Aorta (tissue), 5 donors: ENCODE measurements around the gene BLM. TPM values are rescaled to one million over a fixed set of nuclear protein-coding genes. Genes with fewer than 3 reads are reported as not detected.

ENCODE experiments used
- ATAC-seq: fragments of 200-7000 bp; cut with Tn5 transposase; one replicate; pipeline ENCODE4 v1.9.1; 2022; ENCODE audit warnings: moderate library complexity; ENCODE audit not compliant: low FRiP score
- DNase-seq, 2 donors: peaks; one replicate each; pipeline ENCODE4 v3.0.0-alpha.2; 2020
- H3K27ac ChIP-seq, 2 donors: one replicate each; pipeline ENCODE4 v1.5.1; 2013; ENCODE audit warnings: low read length in 2 of 2, mild to moderate bottlenecking in 2 of 2, moderate library complexity in 2 of 2, control low read depth in 1 of 2, inconsistent platforms in 1 of 2, low read depth in 1 of 2
- H3K27me3 ChIP-seq, 2 donors: one replicate each; pipeline ENCODE4 v1.6.1; 2013; ENCODE audit warnings: control low read depth in 1 of 2, low read length in 1 of 2, mild to moderate bottlenecking in 1 of 2, moderate library complexity in 1 of 2; ENCODE audit not compliant: insufficient read depth in 2 of 2, control insufficient read depth in 1 of 2
- H3K36me3 ChIP-seq, 2 donors: one replicate each; pipeline ENCODE4 v1.6.1; 2013; ENCODE audit warnings: control low read depth in 1 of 2, low read length in 1 of 2, mild to moderate bottlenecking in 1 of 2; ENCODE audit not compliant: insufficient read depth in 2 of 2, control insufficient read depth in 1 of 2
- H3K4me1 ChIP-seq, 2 donors: one replicate each; pipeline ENCODE4 v1.6.1; 2013; ENCODE audit warnings: low read length in 2 of 2, control low read depth in 1 of 2, mild to moderate bottlenecking in 1 of 2, moderate library complexity in 1 of 2; ENCODE audit not compliant: insufficient read depth in 2 of 2, control insufficient read depth in 1 of 2
- H3K4me3 ChIP-seq, 2 donors: one replicate each; pipeline ENCODE4 v1.5.1; 2013; ENCODE audit warnings: low read length in 2 of 2, control low read depth in 1 of 2, mild to moderate bottlenecking in 1 of 2
- H3K9me3 ChIP-seq: one replicate; pipeline ENCODE4 v1.6.1; 2013; ENCODE audit warnings: mild to moderate bottlenecking, low read length; ENCODE audit not compliant: control insufficient read depth
- WGBS, 2 donors: extraction: QIAGEN DNeasy Blood & Tissue Kit; methylation state at CpG; one replicate each; pipeline ENCODE4 v1.1.7; 2013; 5-methylcytosine and 5-hydroxymethylcytosine counted together
- intact Hi-C, 2 donors: fragments of 100-400 bp; cut with DNase I; formaldehyde crosslinking; loops; one replicate each; pipeline versions ENCODE4 v1.14.2 to v1.15.0; 2022
- polyA plus RNA-seq, 2 donors: library from polyadenylated mRNA; stranded (reverse); fragments of 200-250 nt; gene quantifications; one replicate each; pipeline ENCODE4 v1.2.3, GENCODE V29; 2013
- total RNA-seq, 2 donors: library from RNA; stranded (reverse); fragmentation: NEBNext Ultra II Directional; extraction: Animal tissue kit (Norgen Biotek cat#: 25700); gene quantifications; one replicate each; pipeline ENCODE4 v1.2.1, GENCODE V29; 2021
- donor health status: healthy with polysubstance abuse.
- donor health status: Bipolar disorder and iron deficiency.
- donor health status: DM: no; HTN: no; CAD: no.
- donor health status: DM: no; HTN: no; CAD: no.
- donor health status: DM: yes; HTN: yes; CAD: no.

BLM gene
- total and polyA plus RNA-seq, 4 donors, result 0.94 to 3.2 (median 1.5) TPM; not detected in 1

DNA sequence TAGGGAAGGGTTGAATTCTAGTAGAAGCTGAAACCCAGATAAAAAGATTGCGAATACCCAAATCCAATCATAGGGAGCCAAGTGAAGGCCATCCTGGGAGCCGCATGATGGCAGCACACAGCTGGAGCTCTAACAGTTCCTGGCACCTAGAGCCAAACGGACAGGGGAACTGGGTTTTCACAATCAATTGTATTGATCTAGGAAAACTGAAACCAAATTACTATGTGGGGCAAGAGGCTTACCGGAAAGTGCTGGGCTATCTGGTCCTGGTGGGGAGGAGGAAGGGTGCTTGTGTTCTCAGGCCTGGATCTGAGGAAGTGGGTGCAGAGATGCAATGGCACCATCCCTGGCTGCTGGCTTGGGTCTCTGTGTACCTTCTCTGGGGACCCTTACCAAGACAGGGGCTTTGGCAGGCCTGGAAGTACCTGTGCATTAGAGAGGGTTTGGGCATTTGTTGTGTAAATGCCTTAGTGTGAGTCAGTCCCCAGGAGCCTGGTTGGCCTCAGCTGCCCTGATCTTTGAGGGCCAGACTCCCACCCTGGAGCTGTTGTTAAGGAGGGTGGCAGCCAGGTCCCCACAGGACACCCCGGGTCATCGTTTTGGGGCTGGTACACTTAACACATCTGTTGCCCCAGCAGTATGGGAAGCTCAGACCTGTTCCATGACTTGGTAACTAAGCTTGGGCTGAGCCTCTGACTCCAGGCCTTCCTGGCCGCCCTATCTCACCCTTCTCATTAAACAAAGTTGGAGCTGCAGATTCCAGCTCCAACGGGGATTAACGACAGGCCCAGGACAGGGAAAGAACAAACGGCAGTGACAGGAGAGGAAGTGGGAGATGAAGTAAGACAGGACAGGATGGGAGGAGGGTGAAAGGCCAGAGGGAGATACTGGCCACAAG is 142.3 kb downstream of the BLM start:
- H3K36me3 ChIP-seq, result no peaks in the 10 kb centered on the region
- no peaks in the 10 kb centered on the region for H3K9me3 ChIP-seq
- H3K4me1 ChIP-seq, result no peaks in the 10 kb centered on the region
- H3K4me3 ChIP-seq, result no peak overlapping the region
- H3K27ac ChIP-seq, result no peak overlapping the region
- DNase-seq, result no peak
- 73 to 75% methylated on average over 10 of the region's 10 CpGs for WGBS, 2 donors
- no peaks in the 10 kb centered on the region for H3K27me3 ChIP-seq
- ATAC-seq, result no peak
- intact Hi-C loops, result no loop called here

DNA sequence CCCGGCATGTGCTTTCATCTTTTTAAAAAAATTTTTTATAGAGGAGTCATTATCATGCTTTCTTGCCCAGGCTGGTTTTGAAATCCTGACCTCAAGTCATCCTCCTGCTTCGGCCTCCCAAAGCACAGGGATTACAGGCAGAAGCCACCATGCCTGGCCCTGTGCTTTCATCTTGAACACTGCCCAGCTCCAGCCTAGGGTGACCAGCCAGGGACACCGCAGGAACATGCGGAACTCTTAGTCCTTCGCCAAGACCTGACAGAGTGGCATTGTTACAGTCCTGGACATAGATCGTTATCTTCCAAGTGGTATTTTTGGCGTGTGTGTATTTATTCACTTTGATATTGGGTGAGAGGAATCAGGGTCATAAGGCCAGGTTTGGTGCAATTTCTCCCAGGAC is 143.3 kb downstream of the BLM start:
- Histone ChIP-seq H3K27me3 (no peaks in the 10 kb centered on the region), H3K27ac (no peak overlapping the region), H3K9me3 (no peaks in the 10 kb centered on the region), H3K4me1 (no peaks in the 10 kb centered on the region), H3K36me3 (no peaks in the 10 kb centered on the region), H3K4me3 (no peak overlapping the region)
- WGBS, 2 donors, result 85 to 86% methylated on average over 7 of the region's 7 CpGs
- ATAC-seq (no peak), DNase-seq (no peak)
- intact Hi-C loops, result no loop called here

DNA sequence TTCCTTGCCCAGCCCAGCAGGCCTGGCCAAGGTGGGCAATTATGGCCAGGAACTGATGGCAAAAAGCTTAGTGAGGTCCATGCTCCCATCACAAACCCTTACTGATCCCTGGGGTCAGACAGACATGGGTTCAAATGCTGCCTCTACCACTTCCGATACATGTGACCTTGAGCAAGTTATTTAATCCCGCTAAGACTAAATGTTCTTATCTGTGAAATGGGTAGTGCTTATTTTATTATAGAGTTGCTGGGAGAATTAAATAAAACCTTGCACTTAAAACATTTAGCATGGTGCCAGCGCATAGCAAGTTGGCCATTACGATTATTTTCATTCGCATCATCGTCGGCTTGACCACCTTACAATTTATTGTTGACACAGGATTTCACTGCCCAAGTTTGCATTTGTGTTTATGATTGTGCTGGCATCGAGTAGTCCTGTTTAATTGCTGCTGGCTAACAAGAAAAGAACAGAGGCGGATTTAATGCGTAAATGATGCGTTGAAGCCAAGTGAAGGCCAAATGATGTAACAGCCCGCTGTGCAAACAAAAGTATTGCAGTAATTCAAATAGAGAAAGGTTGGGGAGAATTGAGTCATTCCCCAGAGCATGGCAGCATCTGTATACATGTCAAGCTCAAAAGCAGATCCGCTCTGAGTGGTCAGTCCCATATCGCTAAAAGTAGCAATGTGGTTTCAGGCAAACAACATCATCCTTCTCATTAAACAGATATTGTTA is 144.0 kb downstream of the BLM start:
- ATAC-seq (no peak), DNase-seq (no peak)
- 95 to 96% methylated on average over 14 of the region's 14 CpGs for WGBS, 2 donors
- intact Hi-C loops, result no loop called here
- Histone ChIP-seq H3K4me3 (no peak overlapping the region), H3K4me1 (no peaks in the 10 kb centered on the region), H3K9me3 (no peaks in the 10 kb centered on the region), H3K27ac (no peak overlapping the region), H3K36me3 (no peaks in the 10 kb centered on the region), H3K27me3 (no peaks in the 10 kb centered on the region)

DNA sequence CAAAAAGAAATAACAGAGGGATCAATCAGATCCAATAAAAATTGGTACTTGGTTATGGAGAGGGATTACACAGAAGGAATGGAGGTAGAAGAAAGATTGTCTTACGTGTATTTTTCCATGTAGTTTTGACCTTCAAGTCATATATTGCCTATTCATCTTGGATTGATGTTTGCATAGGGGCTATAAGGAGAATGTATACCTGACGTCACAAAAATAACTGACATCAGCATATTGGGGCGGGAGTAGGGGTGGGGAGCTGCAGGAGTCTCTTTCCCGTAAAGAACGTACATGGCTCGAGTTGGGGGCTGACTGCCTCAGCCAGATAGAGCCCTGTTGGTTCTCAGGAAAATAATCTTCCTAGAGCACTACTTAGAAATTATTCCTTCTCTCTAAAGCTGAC is 145.3 kb downstream of the BLM start:
- Histone ChIP-seq H3K4me3 (no peak overlapping the region), H3K27ac (no peak overlapping the region), H3K4me1 (no peaks in the 10 kb centered on the region), H3K36me3 (no peaks in the 10 kb centered on the region), H3K27me3 (no peaks in the 10 kb centered on the region), H3K9me3 (no peaks in the 10 kb centered on the region)
- intact Hi-C loops, result no loop called here
- DNase-seq (no peak), ATAC-seq (no peak)
- WGBS, 2 donors, result 90 to 91% methylated on average over 6 of the region's 6 CpGs

DNA sequence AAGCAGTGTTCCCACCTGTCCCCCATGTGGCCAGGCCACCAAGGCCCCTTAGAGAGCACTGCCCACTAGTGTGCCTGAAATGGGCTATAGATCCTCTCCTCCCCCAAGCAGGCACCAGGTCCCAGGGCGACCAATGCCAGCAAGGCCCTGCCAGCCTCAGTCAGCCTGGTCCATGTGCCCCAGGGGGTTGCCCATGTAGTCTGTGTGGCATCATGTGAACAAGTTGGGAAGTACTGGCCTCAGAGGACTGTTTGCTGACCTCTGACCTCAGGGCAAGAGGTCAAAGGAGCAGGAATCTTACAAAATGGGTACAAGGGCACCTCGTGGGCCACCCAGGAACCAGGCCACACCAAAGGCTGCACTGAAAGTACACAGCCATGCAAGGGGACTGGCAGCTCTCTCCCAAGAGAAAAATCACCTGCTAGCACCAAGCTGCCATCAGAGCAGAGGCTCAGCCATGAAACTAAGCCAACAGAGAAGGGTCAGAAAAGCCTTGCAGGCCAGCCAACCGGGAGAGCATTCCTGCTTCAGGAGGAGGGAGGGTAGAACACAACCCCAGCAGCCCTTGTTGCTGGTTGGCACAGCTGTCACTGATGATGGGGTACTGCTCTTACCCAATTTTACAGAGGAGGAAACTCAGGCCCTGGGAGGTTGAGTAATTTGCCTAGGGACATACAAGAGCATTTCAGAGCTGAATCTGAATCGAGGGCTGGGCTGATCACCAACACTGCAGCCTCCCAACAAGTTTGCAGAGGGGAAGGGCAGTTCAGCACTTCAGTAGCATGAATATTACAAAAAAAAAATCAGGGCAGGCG is 146.0 kb downstream of the BLM start:
- Histone ChIP-seq H3K36me3 (no peaks in the 10 kb centered on the region), H3K9me3 (no peaks in the 10 kb centered on the region), H3K27ac (no peak overlapping the region), H3K4me3 (no peak overlapping the region), H3K4me1 (no peaks in the 10 kb centered on the region), H3K27me3 (no peaks in the 10 kb centered on the region)
- DNase-seq (no peak), ATAC-seq (peak; percentile 48)
- 73 to 78% methylated on average over 5 of the region's 5 CpGs for WGBS, 2 donors
- intact Hi-C loops, result no loop called here

DNA sequence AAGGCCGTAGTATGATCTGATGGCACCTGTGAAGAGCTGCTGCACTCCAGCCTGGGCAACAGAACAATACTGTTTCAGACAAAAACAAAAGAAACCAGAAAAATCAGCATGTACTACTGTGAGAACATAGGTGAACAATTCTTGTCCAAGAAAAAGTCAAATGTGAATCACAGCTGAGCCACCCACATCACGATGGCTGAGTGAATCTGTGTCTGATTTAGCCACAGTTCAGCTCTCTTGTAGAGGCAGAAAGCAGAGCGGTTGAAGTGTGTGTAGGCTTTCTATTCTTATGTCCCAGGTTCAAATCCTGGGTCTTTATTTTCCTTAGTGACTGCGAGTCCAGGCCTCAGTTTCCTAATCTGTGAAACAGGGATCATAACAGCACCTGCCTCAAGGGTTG is 146.8 kb downstream of the BLM start:
- intact Hi-C loops, result no loop called here
- Histone ChIP-seq H3K4me3 (no peak overlapping the region), H3K27me3 (no peaks in the 10 kb centered on the region), H3K36me3 (no peaks in the 10 kb centered on the region), H3K4me1 (no peaks in the 10 kb centered on the region), H3K27ac (no peak overlapping the region), H3K9me3 (no peaks in the 10 kb centered on the region)
- ATAC-seq (no peak), DNase-seq (no peak)
- WGBS, 2 donors, result 88 to 92% methylated on average over 4 of the region's 4 CpGs

DNA sequence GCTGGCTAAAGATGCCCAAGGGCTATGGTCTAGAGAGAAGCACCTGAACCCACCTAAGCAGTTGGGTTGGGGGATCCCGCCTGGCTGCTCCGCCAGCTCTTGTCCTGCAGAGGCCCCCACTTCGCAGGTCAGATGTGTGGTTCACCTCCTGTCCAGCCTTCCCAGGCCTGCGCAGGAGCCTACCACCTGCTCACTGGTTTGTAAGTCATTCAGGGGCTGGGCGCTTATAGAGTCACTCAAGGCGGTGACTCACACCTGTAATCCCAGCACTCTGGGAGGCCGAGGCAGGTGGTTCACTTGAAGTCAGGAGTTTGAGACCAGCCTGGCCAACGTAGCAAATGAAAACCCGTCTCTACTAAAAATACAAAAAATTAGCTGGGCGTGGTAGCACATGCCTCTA is 147.4 kb downstream of the BLM start:
- 90 to 94% methylated on average over 10 of the region's 10 CpGs for WGBS, 2 donors
- intact Hi-C loops, result no loop called here
- no peaks in the 10 kb centered on the region for H3K27me3 ChIP-seq
- H3K4me1 ChIP-seq, result no peaks in the 10 kb centered on the region
- H3K36me3 ChIP-seq, result no peaks in the 10 kb centered on the region
- no peak overlapping the region for H3K4me3 ChIP-seq
- no peak for ATAC-seq
- no peak overlapping the region for H3K27ac ChIP-seq
- no peak for DNase-seq
- H3K9me3 ChIP-seq, result no peaks in the 10 kb centered on the region

DNA sequence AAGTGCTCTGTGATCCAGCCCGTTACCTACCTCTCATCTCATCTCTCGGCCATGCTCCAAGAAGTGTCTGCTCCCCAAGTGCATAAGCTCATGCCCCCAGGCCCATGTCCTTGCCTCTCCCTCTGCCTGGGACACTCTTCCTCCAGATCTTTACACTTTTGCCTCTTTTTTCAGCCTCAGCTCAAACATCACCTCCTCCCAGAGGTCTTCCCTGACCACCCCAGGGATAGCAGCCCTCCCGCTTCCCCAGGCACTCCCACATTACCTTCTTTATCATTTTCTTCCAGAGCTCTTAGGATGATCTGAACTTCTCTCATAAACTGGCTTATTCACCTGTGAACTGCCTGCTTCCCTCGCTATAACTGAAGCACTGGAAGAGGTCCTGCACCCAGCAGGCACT is 148.6 kb downstream of the BLM start:
- Histone ChIP-seq H3K27ac (no peak overlapping the region), H3K36me3 (no peaks in the 10 kb centered on the region), H3K9me3 (no peaks in the 10 kb centered on the region), H3K4me1 (peaks cover 1 to 2% of the 10 kb centered on the region in 2 donors), H3K4me3 (no peak overlapping the region), H3K27me3 (no peaks in the 10 kb centered on the region)
- 92 to 95% methylated on average over 4 of the region's 4 CpGs for WGBS, 2 donors
- intact Hi-C loops, result no loop called here
- DNase-seq (no peak), ATAC-seq (no peak)
